DOHH2 (cell line): ENCODE measurements around the gene MRPL4.

Source experiments
- EZH2phosphoT487 ChIP-seq: fragments of 200-600 bp; sonication (generic); IDR thresholded peaks from 2 replicates; pipeline ENCODE4 v1.6.1; 2017; ENCODE audit warnings: borderline replicate concordance, mild to moderate bottlenecking, antibody characterized with exemption, low read length, moderate library complexity, mixed read lengths
- TF ChIP-seq, protein P1 (sequence below): fragments of 200-600 bp; sonication (generic); IDR thresholded peaks from one replicate; pipeline ENCODE4 v1.5.1; 2014; ENCODE audit warnings: antibody characterized with exemption, mild to moderate bottlenecking, low read depth, low read length; ENCODE audit not compliant: poor library complexity, severe bottlenecking

DNA sequence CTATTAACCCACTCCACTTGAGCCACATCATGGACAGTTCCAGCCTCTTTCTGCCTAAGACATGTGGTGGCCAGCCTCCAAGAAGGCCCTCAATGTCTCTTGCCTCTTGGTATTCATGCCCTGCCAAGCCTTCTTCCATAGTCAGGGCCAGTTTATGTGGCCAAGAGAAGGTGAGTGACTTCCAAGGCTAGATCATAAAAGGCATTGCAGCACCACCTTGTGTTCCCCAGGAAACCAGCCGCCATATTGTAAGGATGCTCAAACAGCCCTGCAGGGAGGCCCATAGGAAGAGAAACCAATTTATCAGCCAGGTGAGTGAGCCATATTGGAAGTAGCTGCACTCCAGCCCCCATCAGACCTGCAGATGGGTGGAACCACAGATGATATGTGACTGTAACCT is 45.0 kb upstream of the MRPL4 start:
- TF ChIP-seq, protein P1, sequence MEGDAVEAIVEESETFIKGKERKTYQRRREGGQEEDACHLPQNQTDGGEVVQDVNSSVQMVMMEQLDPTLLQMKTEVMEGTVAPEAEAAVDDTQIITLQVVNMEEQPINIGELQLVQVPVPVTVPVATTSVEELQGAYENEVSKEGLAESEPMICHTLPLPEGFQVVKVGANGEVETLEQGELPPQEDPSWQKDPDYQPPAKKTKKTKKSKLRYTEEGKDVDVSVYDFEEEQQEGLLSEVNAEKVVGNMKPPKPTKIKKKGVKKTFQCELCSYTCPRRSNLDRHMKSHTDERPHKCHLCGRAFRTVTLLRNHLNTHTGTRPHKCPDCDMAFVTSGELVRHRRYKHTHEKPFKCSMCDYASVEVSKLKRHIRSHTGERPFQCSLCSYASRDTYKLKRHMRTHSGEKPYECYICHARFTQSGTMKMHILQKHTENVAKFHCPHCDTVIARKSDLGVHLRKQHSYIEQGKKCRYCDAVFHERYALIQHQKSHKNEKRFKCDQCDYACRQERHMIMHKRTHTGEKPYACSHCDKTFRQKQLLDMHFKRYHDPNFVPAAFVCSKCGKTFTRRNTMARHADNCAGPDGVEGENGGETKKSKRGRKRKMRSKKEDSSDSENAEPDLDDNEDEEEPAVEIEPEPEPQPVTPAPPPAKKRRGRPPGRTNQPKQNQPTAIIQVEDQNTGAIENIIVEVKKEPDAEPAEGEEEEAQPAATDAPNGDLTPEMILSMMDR = peak; percentile 30
- TF ChIP-seq EZH2phosphoT487 = no peak
